GM18502 (cell line): ENCODE results near the gene MLANA.
"Not testable (repeated sequence)": the region's sequence is repeated elsewhere in the genome, so short reads cannot be mapped to it uniquely, and the experiment has no call there.

Experiments used
- ATAC-seq: cut with Tn5 transposase; IDR thresholded peaks from one replicate; pipeline ENCODE4 v1.9.1; 2021; ENCODE audit warnings: mild to moderate bottlenecking; ENCODE audit not compliant: unreplicated experiment, poor library complexity

Gene MLANA

GRCh38 chr9:5868235-5868634, 22.5 kb upstream of the MLANA start:
- no peak for ATAC-seq

GRCh38 chr9:5869315-5870019, 21.2 kb upstream of the MLANA start:
- ATAC-seq = no peak

- ATAC-seq = no peak
Observed at GRCh38 chr9:5870020-5870339, 20.7 kb upstream of the MLANA start.

- ATAC-seq = no peak
Observed at GRCh38 chr9:5870691-5871090, 20.0 kb upstream of the MLANA start.

- ATAC-seq = no peak
Observed at GRCh38 chr9:5871785-5872184, 18.9 kb upstream of the MLANA start.

GRCh38 chr9:5872511-5872910, 18.2 kb upstream of the MLANA start:
- ATAC-seq = no peak

- ATAC-seq = no peak
Observed at GRCh38 chr9:5873439-5873838, 17.2 kb upstream of the MLANA start.

GRCh38 chr9:5874048-5874447, 16.6 kb upstream of the MLANA start:
- no peak for ATAC-seq

- ATAC-seq = peak; percentile 63
Observed at GRCh38 chr9:5876026-5876425, 14.7 kb upstream of the MLANA start.

- no peak for ATAC-seq
Observed at GRCh38 chr9:5876711-5877110, 14.0 kb upstream of the MLANA start.

GRCh38 chr9:5879419-5880181, 11.1 kb upstream of the MLANA start:
- no peak for ATAC-seq

GRCh38 chr9:5882244-5883012, 8.3 kb upstream of the MLANA start:
- not testable (repeated sequence) for ATAC-seq

- ATAC-seq = no peak
Observed at GRCh38 chr9:5884191-5884590, 6.5 kb upstream of the MLANA start.

GRCh38 chr9:5886114-5886939, 4.4 kb upstream of the MLANA start:
- ATAC-seq = peak; percentile 89

GRCh38 chr9:5892456-5893133, 1.9 kb downstream of the MLANA start:
- ATAC-seq = no peak

- no peak for ATAC-seq
Observed at GRCh38 chr9:5893134-5893505, 2.4 kb downstream of the MLANA start.

- ATAC-seq = no peak
Observed at GRCh38 chr9:5893591-5894236, 3.0 kb downstream of the MLANA start.

GRCh38 chr9:5894237-5894959, 3.7 kb downstream of the MLANA start:
- ATAC-seq = no peak

- no peak for ATAC-seq
Observed at GRCh38 chr9:5895782-5896181, 5.1 kb downstream of the MLANA start.
